Measurements from ENCODE around the gene FGF12. TPM values are rescaled to one million over a fixed set of nuclear protein-coding genes. Genes with fewer than 3 reads are reported as not detected.

The FGF12 gene
- total RNA-seq, 2 experiments from 2014 or later, result not detected

- ATAC-seq, result no peak
- Mint-ChIP-seq H3K27me3 (peaks cover 2% of the 10 kb centered on the region), H3K27ac (no peak overlapping the region), H3K36me3 (ENCODE audit: low read depth) (no peaks in the 10 kb centered on the region), H3K9me3 (no peaks in the 10 kb centered on the region), H3K4me1 (ENCODE audit: low read depth) (no peaks in the 10 kb centered on the region), H3K4me3 (no peak overlapping the region)
- intact Hi-C loops (cut with micrococcal nuclease), result no loop called here
- ChIA-PET POLR2A (no interaction called here), CTCF (interaction anchor here (1.7 kb wide), 1 partner anchor 46 kb away, joined by 4 read pairs; no protein-coding TSS in a partner anchor)
- no peak for DNase-seq
- TF ChIP-seq CTCF (IDR thresholded peaks at IDR 0.05), result no peak
These were observed 236.6 kb downstream of the FGF12 start for GRCh38 chr3:192490720-192491119.

GRCh38 chr3:192489579-192489978, 237.8 kb downstream of the FGF12 start:
- ATAC-seq, result no peak
- DNase-seq, result no peak
- Mint-ChIP-seq H3K4me1 (ENCODE audit: low read depth) (no peaks in the 10 kb centered on the region), H3K27me3 (peaks cover 2% of the 10 kb centered on the region), H3K9me3 (no peaks in the 10 kb centered on the region), H3K36me3 (ENCODE audit: low read depth) (no peaks in the 10 kb centered on the region), H3K4me3 (no peak overlapping the region), H3K27ac (no peak overlapping the region)
- intact Hi-C loops (cut with micrococcal nuclease), result no loop called here
- ChIA-PET POLR2A (no interaction called here), CTCF (no interaction called here)
- no peak for TF ChIP-seq CTCF (IDR thresholded peaks at IDR 0.05)

- intact Hi-C loops (cut with micrococcal nuclease), result no loop called here
- CTCF ChIA-PET, result interaction anchor here (1.2 kb wide), 1 partner anchor 19 kb away, joined by 5 read pairs; no protein-coding TSS in a partner anchor
- TF ChIP-seq CTCF (IDR thresholded peaks at IDR 0.05), result no peak
- no peaks in the 10 kb centered on the region for H3K36me3 Mint-ChIP-seq (ENCODE audit: low read depth)
- H3K4me3 Mint-ChIP-seq, result no peak overlapping the region
- POLR2A ChIA-PET, result no interaction called here
- no peaks in the 10 kb centered on the region for H3K9me3 Mint-ChIP-seq
- no peak for DNase-seq
- no peaks in the 10 kb centered on the region for H3K4me1 Mint-ChIP-seq (ENCODE audit: low read depth)
- H3K27me3 Mint-ChIP-seq, result peaks cover 2% of the 10 kb centered on the region
- no peak for ATAC-seq
- H3K27ac Mint-ChIP-seq, result no peak overlapping the region
These were observed 240.3 kb downstream of the FGF12 start for GRCh38 chr3:192487033-192487432.

GRCh38 chr3:192482809-192483208, 244.5 kb downstream of the FGF12 start:
- no peak for DNase-seq
- H3K27me3 Mint-ChIP-seq, result peaks cover 5% of the 10 kb centered on the region
- ChIA-PET POLR2A (no interaction called here), CTCF (no interaction called here)
- intact Hi-C loops (cut with micrococcal nuclease), result no loop called here
- ATAC-seq, result no peak
- no peak overlapping the region for H3K4me3 Mint-ChIP-seq
- no peak overlapping the region for H3K27ac Mint-ChIP-seq
- TF ChIP-seq CTCF (IDR thresholded peaks at IDR 0.05), result no peak
- H3K9me3 Mint-ChIP-seq, result no peaks in the 10 kb centered on the region
- H3K4me1 Mint-ChIP-seq (ENCODE audit: low read depth), result no peaks in the 10 kb centered on the region
- H3K36me3 Mint-ChIP-seq (ENCODE audit: low read depth), result no peaks in the 10 kb centered on the region

- DNase-seq (no peak), ATAC-seq (no peak)
- H3K36me3 Mint-ChIP-seq (ENCODE audit: low read depth), result no peaks in the 10 kb centered on the region
- H3K27me3 Mint-ChIP-seq, result peaks cover 5% of the 10 kb centered on the region
- intact Hi-C loops (cut with micrococcal nuclease), result no loop called here
- no peak overlapping the region for H3K27ac Mint-ChIP-seq
- no peaks in the 10 kb centered on the region for H3K9me3 Mint-ChIP-seq
- no peak for TF ChIP-seq CTCF (IDR thresholded peaks at IDR 0.05)
- ChIA-PET CTCF (no interaction called here), POLR2A (no interaction called here)
- no peak overlapping the region for H3K4me3 Mint-ChIP-seq
- no peaks in the 10 kb centered on the region for H3K4me1 Mint-ChIP-seq (ENCODE audit: low read depth)
These were observed 244.9 kb downstream of the FGF12 start for GRCh38 chr3:192482391-192482790.

Data from activated CD8-positive, alpha-beta T cell treated with anti-CD3 and anti-CD28 coated beads for 36 hours (primary cell).